Pancreas (tissue), 10 donors: ENCODE measurements around the gene FAM234A. TPM values are rescaled to one million over a fixed set of nuclear protein-coding genes. Genes with fewer than 3 reads are reported as not detected.

ENCODE experiments used
- ATAC-seq, 4 donors: fragments of 200-7000 bp; cut with Tn5 transposase; one replicate each; pipeline versions ENCODE4 v1.8.0 to v1.9.1; 2020; ENCODE audit warnings: mild to moderate bottlenecking in 4 of 4, moderate library complexity in 4 of 4
- DNase-seq, 6 donors: peaks; one replicate each; pipeline ENCODE4 v3.0.0-alpha.2; 2020
- FAIRE-seq: peaks from 2 replicates; lab custom pipeline; 2012; peaks lifted over from hg19 to GRCh38; lab: Jason Lieb, UNC
- H3K27ac ChIP-seq, 4 donors: fragments of 200-600 bp; sonication (generic); 1 replicate in 3 of 4; 2 replicates in 1 of 4; pipeline versions ENCODE4 v1.5.0 to v1.8.0; 2020
- H3K27me3 ChIP-seq, 4 donors: fragments of 200-600 bp; one replicate each; pipeline ENCODE4 v1.8.0; 2021
- H3K36me3 ChIP-seq, 3 donors: fragments of 200-600 bp; sonication (generic) in 1 of 3; one replicate each; pipeline versions ENCODE4 v1.5.0 to v1.8.0; 2020 to 2021
- H3K4me1 ChIP-seq, 3 donors: fragments of 200-600 bp; one replicate each; pipeline ENCODE4 v1.8.0; 2021
- H3K4me3 ChIP-seq, 4 donors: fragments of 200-600 bp; sonication (generic) in 2 of 4; one replicate each; pipeline versions ENCODE4 v1.5.0 to v1.8.0; 2020 to 2021
- H3K9me3 ChIP-seq, 4 donors: fragments of 200-600 bp; one replicate each; pipeline ENCODE4 v1.8.0; 2021
- CTCF ChIP-seq, 4 donors: fragments of 200-600 bp; sonication (generic) in 3 of 4; IDR thresholded peaks; one replicate each; pipeline versions ENCODE4 v1.5.0 to v1.8.0; 2021; ENCODE audit warnings: antibody characterized with exemption in 4 of 4
- WGBS, 2 donors: extraction: QIAGEN DNeasy Blood & Tissue Kit; methylation state at CpG; one replicate each; pipeline ENCODE4 v1.1.7; 2013; 5-methylcytosine and 5-hydroxymethylcytosine counted together
- intact Hi-C, 3 donors: fragments of 100-400 bp; cut with DNase I; formaldehyde crosslinking; loops; one replicate each; pipeline versions ENCODE4 v1.11.1 to v1.14.2; 2022
- polyA plus RNA-seq, 2 donors: library from polyadenylated mRNA; stranded (reverse); fragments of 200-250 nt; gene quantifications; one replicate each; pipeline ENCODE4 v1.2.3, GENCODE V29; 2013
- total RNA-seq, 6 donors: library from RNA; stranded (reverse); fragmentation: NEBNext Ultra II Directional in 4 of 6; extraction: Animal tissue kit (Norgen Biotek cat#: 25700) in 4 of 6; gene quantifications; one replicate each; pipeline versions ENCODE4 v1.2.1 to v1.2.4, GENCODE V29; 2021 to 2023
- donor health status: healthy with polysubstance abuse.
- donor health status: DM: no; HTN: no; CAD: no; lungs with moderate emphysema.
- donor health status: DM: no; HTN: no; CAD: no.
- donor health status: control.
- donor health status: control.
- donor health status: Bipolar disorder and iron deficiency.
- donor health status: DM: yes; HTN: yes; CAD: no.
- donor health status: DM: no; HTN: no; CAD: no.
- donor health status: DM: no; HTN: no; CAD: no.
- donor health status: DM: yes; HTN: yes; CAD: no.

FAM234A gene
- total and polyA plus RNA-seq, 8 donors, result 34.2 to 51.2 (median 40.4) TPM

- peaks cover 0 to 6% (median 0%) of the 10 kb centered on the region in 3 donors for H3K36me3 ChIP-seq
- H3K4me1 ChIP-seq, result no peaks in the 10 kb centered on the region
- H3K27me3 ChIP-seq, result no peaks in the 10 kb centered on the region
- WGBS, 2 donors, result 92 to 94% methylated on average over 31 to 32 of the region's 32 CpGs
- no peaks in the 10 kb centered on the region for H3K9me3 ChIP-seq
- no peak for FAIRE-seq
- no peak overlapping the region for H3K4me3 ChIP-seq
- no peak for TF ChIP-seq CTCF (IDR thresholded peaks at IDR 0.05)
- no peak for ATAC-seq
- peak in 2 of 6 donors; percentile 49 to 75 for DNase-seq
- H3K27ac ChIP-seq, result no peak overlapping the region
- intact Hi-C loops, result no loop called here
These were observed 63.2 kb downstream of the FAM234A start for GRCh38 chr16:297832-298231.

GRCh38 chr16:301235-301634, 66.6 kb downstream of the FAM234A start:
- DNase-seq (no peak), ATAC-seq (no peak), FAIRE-seq (no peak)
- H3K9me3 ChIP-seq, result no peaks in the 10 kb centered on the region
- TF ChIP-seq CTCF (IDR thresholded peaks at IDR 0.05), result no peak
- intact Hi-C loops, result no loop called here
- H3K4me3 ChIP-seq, result no peak overlapping the region
- peaks cover 0 to 6% (median 0%) of the 10 kb centered on the region in 3 donors for H3K36me3 ChIP-seq
- WGBS, 2 donors, result 95 to 96% methylated on average over 6 of the region's 6 CpGs
- no peak overlapping the region for H3K27ac ChIP-seq
- H3K27me3 ChIP-seq, result no peaks in the 10 kb centered on the region
- no peaks in the 10 kb centered on the region for H3K4me1 ChIP-seq

- Histone ChIP-seq H3K4me3 (no peak overlapping the region), H3K27me3 (no peaks in the 10 kb centered on the region), H3K9me3 (no peaks in the 10 kb centered on the region), H3K27ac (no peak overlapping the region), H3K4me1 (no peaks in the 10 kb centered on the region), H3K36me3 (peaks cover 0 to 6% (median 0%) of the 10 kb centered on the region in 3 donors)
- intact Hi-C loops, result no loop called here
- DNase-seq, result no peak
- ATAC-seq, result no peak
- no peak for TF ChIP-seq CTCF (IDR thresholded peaks at IDR 0.05)
- no peak for FAIRE-seq
- WGBS, 2 donors, result 96 to 97% methylated on average over 13 of the region's 13 CpGs
These were observed 67.3 kb downstream of the FAM234A start for GRCh38 chr16:301950-302349.

- Histone ChIP-seq H3K4me1 (no peaks in the 10 kb centered on the region), H3K27me3 (no peaks in the 10 kb centered on the region), H3K27ac (no peak overlapping the region), H3K36me3 (peaks cover 0 to 6% (median 0%) of the 10 kb centered on the region in 3 donors), H3K4me3 (no peak overlapping the region), H3K9me3 (no peaks in the 10 kb centered on the region)
- FAIRE-seq (no peak), ATAC-seq (no peak), DNase-seq (no peak)
- 92 to 94% methylated on average over 42 to 43 of the region's 43 CpGs for WGBS, 2 donors
- TF ChIP-seq CTCF (IDR thresholded peaks at IDR 0.05), result no peak
- intact Hi-C loops, result no loop called here
These were observed 69.3 kb downstream of the FAM234A start for GRCh38 chr16:303760-304505.
